HG03575 (cell line): ENCODE results near the gene RPS25.
"Not testable (repeated sequence)": the region's sequence is repeated elsewhere in the genome, so short reads cannot be mapped to it uniquely, and the experiment has no call there.

ENCODE experiments used
- ATAC-seq: cut with Tn5 transposase; IDR thresholded peaks from one replicate; pipeline ENCODE4 v1.9.1; 2021; ENCODE audit not compliant: unreplicated experiment, insufficient number of reproducible peaks, low FRiP score; ENCODE audit errors: extremely low read depth

The RPS25 gene

GRCh38 chr11:119021631-119022030 is 3.5 kb upstream of the RPS25 start:
- no peak for ATAC-seq

- ATAC-seq = no peak
Measured at GRCh38 chr11:119019996-119020395, 1.9 kb upstream of the RPS25 start.

GRCh38 chr11:119017377-119017776 is 766 bp downstream of the RPS25 start:
- not testable (repeated sequence) for ATAC-seq

- ATAC-seq = no peak
Measured at GRCh38 chr11:119016216-119017009, 1.7 kb downstream of the RPS25 start.

- no peak for ATAC-seq
Measured at GRCh38 chr11:119015054-119015611, 3.0 kb downstream of the RPS25 start.

GRCh38 chr11:119014209-119014924 is 3.8 kb downstream of the RPS25 start:
- no peak for ATAC-seq

GRCh38 chr11:119012629-119013170 is 5.4 kb downstream of the RPS25 start:
- no peak for ATAC-seq

GRCh38 chr11:119011476-119012053 is 6.6 kb downstream of the RPS25 start:
- ATAC-seq = no peak

- ATAC-seq = no peak
Measured at GRCh38 chr11:119006656-119007055, 11.5 kb downstream of the RPS25 start.

GRCh38 chr11:119000906-119001305 is 17.2 kb downstream of the RPS25 start:
- ATAC-seq = no peak

GRCh38 chr11:118998822-118999221 is 19.3 kb downstream of the RPS25 start:
- no peak for ATAC-seq

- no peak for ATAC-seq
Measured at GRCh38 chr11:118998388-118998717, 19.8 kb downstream of the RPS25 start.

- peak; percentile 43 for ATAC-seq
Measured at GRCh38 chr11:118997627-118998387, 20.3 kb downstream of the RPS25 start, which contains the start of gene CENATAC. CENATAC (plus strand) TSS chr11:118998138; CDS start chr11:118998198, 60 bp downstream.

- ATAC-seq = no peak
Measured at GRCh38 chr11:118996926-118997626, 21.1 kb downstream of the RPS25 start.

- not testable (repeated sequence) for ATAC-seq
Measured at GRCh38 chr11:118991486-118992038, 26.6 kb downstream of the RPS25 start.

GRCh38 chr11:118988280-118988679 is 29.9 kb downstream of the RPS25 start:
- ATAC-seq = no peak

- no peak for ATAC-seq
Measured at GRCh38 chr11:118984825-118985224, 33.3 kb downstream of the RPS25 start.

- not testable (repeated sequence) for ATAC-seq
Measured at GRCh38 chr11:118984337-118984736, 33.8 kb downstream of the RPS25 start.
